Keratinocyte (primary cell): ENCODE results near the gene KRTAP5-10. TPM values are rescaled to one million over a fixed set of nuclear protein-coding genes. Genes with fewer than 3 reads are reported as not detected.
A peak's percentile ranks its signal among the peaks of the same experiment; 100 is the strongest.
"Not testable (repeated sequence)": the region's sequence is repeated elsewhere in the genome, so short reads cannot be mapped to it uniquely, and the experiment has no call there.

ENCODE experiments used
- DNase-seq: peaks from one replicate; pipeline ENCODE4 v3.0.0-alpha.2; 2011; ENCODE audit warnings: low read depth, missing footprints, low spot score
- FAIRE-seq: peaks from 2 replicates; lab custom pipeline; 2011; peaks lifted over from hg19 to GRCh38; lab: Jason Lieb, UNC
- H2AFZ ChIP-seq: 2 replicates; pipeline ENCODE4 v1.6.0; 2012; ENCODE audit warnings: low read length, control low read depth, inconsistent platforms; ENCODE audit not compliant: control insufficient read depth
- H3K27ac ChIP-seq: 2 replicates; pipeline ENCODE4 v1.5.1; 2011; ENCODE audit warnings: low read length; ENCODE audit not compliant: control insufficient read depth, insufficient read depth
- H3K27me3 ChIP-seq: 3 replicates; pipeline ENCODE4 v1.6.0; 2011; ENCODE audit warnings: low read length; ENCODE audit not compliant: control insufficient read depth, insufficient read depth; ENCODE audit errors: extremely low read depth
- H3K36me3 ChIP-seq, 2 experiments: 2 replicates in 1 of 2; 3 replicates in 1 of 2; pipeline ENCODE4 v1.5.1; 2011; ENCODE audit warnings: low read length in 2 of 2, mild to moderate bottlenecking in 1 of 2; ENCODE audit not compliant: control insufficient read depth in 2 of 2, insufficient read depth in 2 of 2; ENCODE audit errors: extremely low read depth in 1 of 2
- H3K4me1 ChIP-seq: 3 replicates; pipeline ENCODE4 v1.5.1; 2011; ENCODE audit warnings: low read length; ENCODE audit not compliant: control insufficient read depth, insufficient read depth; ENCODE audit errors: extremely low read depth
- H3K4me2 ChIP-seq: 3 replicates; pipeline ENCODE4 v1.6.0; 2011; ENCODE audit warnings: low read depth, low read length; ENCODE audit not compliant: control insufficient read depth, insufficient read depth; ENCODE audit errors: extremely low read depth
- H3K4me3 ChIP-seq, 3 experiments: fragments of 200-600 bp in 1 of 3; sonication (generic) in 1 of 3; 2 replicates in 2 of 3; 3 replicates in 1 of 3; pipeline ENCODE4 v1.5.1; 2011 to 2016; ENCODE audit warnings: low read length in 3 of 3, mild to moderate bottlenecking in 3 of 3, control low read depth in 2 of 3, inconsistent platforms in 1 of 3, low read depth in 1 of 3, mixed read lengths in 1 of 3, mixed run types in 1 of 3, moderate library complexity in 1 of 3; ENCODE audit not compliant: control insufficient read depth in 2 of 3, insufficient read depth in 2 of 3; ENCODE audit errors: extremely low read depth in 1 of 3
- H3K79me2 ChIP-seq: 2 replicates; pipeline ENCODE4 v1.6.0; 2012; ENCODE audit warnings: low read length; ENCODE audit not compliant: control insufficient read depth, insufficient read depth
- H3K9ac ChIP-seq: 3 replicates; pipeline ENCODE4 v1.6.0; 2011; ENCODE audit warnings: low read length; ENCODE audit not compliant: control insufficient read depth, insufficient read depth; ENCODE audit errors: extremely low read depth
- H3K9me1 ChIP-seq: 3 replicates; pipeline ENCODE4 v1.6.0; 2011; ENCODE audit warnings: low read length; ENCODE audit not compliant: control insufficient read depth, insufficient read depth; ENCODE audit errors: extremely low read depth
- H3K9me3 ChIP-seq: 2 replicates; pipeline ENCODE4 v1.5.1; 2012; ENCODE audit warnings: low read depth, low read length; ENCODE audit not compliant: control insufficient read depth
- H4K20me1 ChIP-seq: 3 replicates; pipeline ENCODE4 v1.6.0; 2011; ENCODE audit warnings: low read length; ENCODE audit not compliant: control insufficient read depth, insufficient read depth; ENCODE audit errors: extremely low read depth
- EZH2 ChIP-seq: IDR thresholded peaks from one replicate; pipeline ENCODE4 v1.6.1; 2012; ENCODE audit warnings: inconsistent platforms, mild to moderate bottlenecking, low read length, moderate library complexity
- dilution Hi-C: fragments of 300-500 bp; cut with MboI; formaldehyde crosslinking; loops from one replicate; pipeline ENCODE4 v1.7.0; 2020; ENCODE audit warnings: low sequenced_read_pairs; ENCODE audit not compliant: extremely low pct_ligation_motif_present
- polyA plus RNA-seq, 5 experiments: library from polyadenylated mRNA; depleted of rRNA in 3 of 5; stranded (reverse) in 3 of 5; stranded (forward) in 1 of 5; unstranded in 1 of 5; fragments of >200 nt; gene quantifications; 1 replicate in 1 of 5; 2 replicates in 3 of 5; 3 replicates in 1 of 5; pipeline versions ENCODE4 v1.2.1 to v1.2.3, GENCODE V29; 2011 to 2012; ENCODE audit warnings: missing spikeins in 2 of 5, low read depth in 1 of 5, low replicate concordance in 1 of 5

Gene KRTAP5-10
- polyA plus RNA-seq, 1 donor (not counting 4 experiments of a cell fraction or from before 2014, with no cell fraction given) = not detected

DNA sequence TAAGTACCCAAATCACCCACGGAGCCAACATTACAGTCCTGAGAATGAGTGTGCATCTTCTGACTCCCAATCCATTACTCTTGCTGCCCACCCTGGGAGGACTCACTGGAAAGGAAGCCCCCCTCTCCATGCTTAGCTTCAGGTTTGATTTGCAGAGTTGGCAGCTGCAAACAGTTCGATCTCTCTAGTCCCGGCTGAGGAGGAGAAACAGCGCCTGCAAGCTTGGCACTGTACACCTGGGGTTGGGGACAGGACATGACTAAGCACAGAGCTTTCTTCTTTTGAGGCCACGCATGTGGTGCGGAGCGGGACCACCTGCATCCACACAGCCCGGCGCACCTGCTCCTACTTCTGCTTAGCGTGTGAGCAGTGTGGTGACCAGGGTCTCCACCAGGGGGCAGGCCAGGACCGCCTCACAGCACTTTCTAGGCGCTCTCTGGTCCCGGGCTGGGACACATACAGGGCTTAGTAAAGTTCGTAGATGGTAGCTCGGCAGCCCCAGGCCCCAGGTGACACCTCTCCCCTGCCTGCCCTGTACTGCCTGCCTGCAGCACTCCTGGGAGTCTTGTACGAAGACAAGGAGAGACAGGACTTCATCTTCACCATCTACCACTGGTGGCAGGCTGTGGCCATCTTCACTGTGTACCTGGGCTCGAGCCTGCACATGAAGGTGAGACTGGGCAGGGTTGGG, 39.6 kb downstream of the KRTAP5-10 start:
- H3K27ac ChIP-seq, H3K36me3 ChIP-seq, H3K9me3 ChIP-seq, H4K20me1 ChIP-seq, H3K4me1 ChIP-seq, FAIRE-seq, H3K9me1 ChIP-seq, DNase-seq, dilution Hi-C loops, H3K4me3 ChIP-seq, H3K4me2 ChIP-seq, H3K79me2 ChIP-seq, H3K9ac ChIP-seq, H2AFZ ChIP-seq: not testable (repeated sequence)
- H3K27me3 ChIP-seq = peaks cover 10% of the 10 kb centered on the region

DNA sequence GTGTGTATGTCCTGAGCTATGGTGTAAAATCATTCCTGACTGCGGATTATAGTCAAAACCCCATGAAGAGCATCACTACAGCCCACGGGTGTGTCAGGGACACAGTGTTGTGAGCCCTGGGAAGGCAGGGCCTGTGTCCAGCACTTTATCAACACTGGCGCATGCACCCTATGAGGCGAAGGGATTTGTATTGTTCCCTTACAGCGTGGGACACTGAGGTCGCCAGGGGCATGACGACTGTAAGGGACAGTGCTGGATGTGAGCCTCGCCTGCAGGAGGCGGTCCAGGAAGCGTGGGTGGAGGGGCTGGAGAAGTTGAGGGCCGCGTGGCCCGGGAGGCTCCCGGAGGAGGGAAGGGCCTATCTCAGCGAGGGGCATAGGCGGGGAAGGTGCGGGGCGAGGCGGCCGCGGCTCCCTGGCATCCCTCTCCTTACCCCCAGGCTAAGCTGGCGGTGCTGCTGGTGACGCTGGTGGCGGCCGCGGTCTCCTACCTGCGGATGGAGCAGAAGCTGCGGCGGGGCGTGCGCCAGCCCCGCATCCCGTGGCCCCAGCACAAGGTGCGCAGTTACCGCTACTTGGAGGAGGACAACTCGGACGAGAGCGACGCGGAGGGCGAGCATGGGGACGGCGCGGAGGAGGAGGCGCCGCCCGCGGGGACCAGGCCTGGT, 41.6 kb downstream of the KRTAP5-10 start:
- H3K9ac ChIP-seq, dilution Hi-C loops, H3K4me1 ChIP-seq, H3K27ac ChIP-seq, H3K79me2 ChIP-seq, H3K9me3 ChIP-seq, H3K4me2 ChIP-seq, H3K36me3 ChIP-seq, H3K9me1 ChIP-seq, H4K20me1 ChIP-seq, H3K4me3 ChIP-seq, FAIRE-seq, DNase-seq, H2AFZ ChIP-seq: not testable (repeated sequence)
- TF ChIP-seq EZH2 = peak; percentile 86
- H3K27me3 ChIP-seq = peaks cover 10% of the 10 kb centered on the region

DNA sequence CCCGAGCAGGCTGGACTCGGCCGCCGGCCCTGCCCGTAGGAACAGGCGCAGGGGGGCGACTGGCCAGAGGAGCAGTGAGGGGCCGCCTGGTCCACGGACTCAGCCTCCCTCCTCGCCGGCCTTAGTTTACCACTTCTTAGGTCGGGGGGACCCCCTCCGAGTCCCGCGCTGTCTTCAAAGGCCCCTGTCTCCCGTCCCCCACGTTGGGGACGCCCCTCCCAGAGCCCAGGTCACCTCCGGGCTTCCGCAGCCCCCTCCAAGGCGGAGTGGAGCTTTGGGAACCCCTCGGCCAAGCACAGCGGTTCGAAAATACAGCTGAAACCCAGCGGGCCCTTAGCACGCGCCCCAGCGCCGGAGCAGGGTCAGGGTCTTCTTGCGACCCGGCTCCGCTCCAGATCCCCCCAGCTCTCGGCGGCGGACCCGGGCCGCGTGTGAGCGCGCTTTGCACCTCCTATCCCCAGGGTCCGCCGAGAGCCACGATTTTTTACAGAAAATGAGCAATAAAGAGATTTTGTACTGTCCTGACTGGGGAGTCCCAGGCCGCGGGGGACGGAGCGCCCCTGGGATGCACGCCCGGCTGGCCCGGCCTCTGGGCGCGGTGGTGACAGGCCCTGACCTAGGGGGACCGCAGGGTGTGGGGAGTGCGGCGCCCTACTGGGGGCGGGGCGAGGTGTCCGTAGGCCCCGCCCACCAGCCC, 42.3 kb downstream of the KRTAP5-10 start:
- H3K4me1 ChIP-seq, DNase-seq, H3K27ac ChIP-seq, H4K20me1 ChIP-seq, H2AFZ ChIP-seq, H3K79me2 ChIP-seq, H3K36me3 ChIP-seq, FAIRE-seq, H3K9me3 ChIP-seq, dilution Hi-C loops, H3K4me3 ChIP-seq, H3K9ac ChIP-seq, H3K9me1 ChIP-seq: not testable (repeated sequence)
- Histone ChIP-seq H3K4me2 (peak overlapping the region; percentile 5), H3K27me3 (peaks cover 10% of the 10 kb centered on the region)
- TF ChIP-seq EZH2 = peak; percentile 70

GRCh38 chr11:71608272-71608671, 42.9 kb downstream of the KRTAP5-10 start:
- FAIRE-seq, H3K4me3 ChIP-seq, H2AFZ ChIP-seq, H3K79me2 ChIP-seq, H4K20me1 ChIP-seq, H3K9ac ChIP-seq, dilution Hi-C loops, DNase-seq, H3K9me1 ChIP-seq, H3K4me2 ChIP-seq, H3K4me1 ChIP-seq, H3K36me3 ChIP-seq, H3K9me3 ChIP-seq, H3K27ac ChIP-seq: not testable (repeated sequence)
- peaks cover 10% of the 10 kb centered on the region for H3K27me3 ChIP-seq
